DND-41 (cell line): ENCODE results near the gene RIPOR3.

Source experiments
- EZH2 ChIP-seq: IDR thresholded peaks from 3 replicates; pipeline ENCODE4 v1.6.1; 2012; ENCODE audit warnings: borderline replicate concordance, low read depth, mild to moderate bottlenecking, moderate library complexity, low read length, inconsistent platforms; ENCODE audit not compliant: severe bottlenecking
- TF ChIP-seq, protein P1 (sequence below): IDR thresholded peaks from 2 replicates; pipeline ENCODE4 v1.5.1; 2012; ENCODE audit warnings: borderline replicate concordance, low read length, moderate library complexity, mild to moderate bottlenecking; ENCODE audit not compliant: poor library complexity, severe bottlenecking; ENCODE audit errors: extremely low read depth

DNA sequence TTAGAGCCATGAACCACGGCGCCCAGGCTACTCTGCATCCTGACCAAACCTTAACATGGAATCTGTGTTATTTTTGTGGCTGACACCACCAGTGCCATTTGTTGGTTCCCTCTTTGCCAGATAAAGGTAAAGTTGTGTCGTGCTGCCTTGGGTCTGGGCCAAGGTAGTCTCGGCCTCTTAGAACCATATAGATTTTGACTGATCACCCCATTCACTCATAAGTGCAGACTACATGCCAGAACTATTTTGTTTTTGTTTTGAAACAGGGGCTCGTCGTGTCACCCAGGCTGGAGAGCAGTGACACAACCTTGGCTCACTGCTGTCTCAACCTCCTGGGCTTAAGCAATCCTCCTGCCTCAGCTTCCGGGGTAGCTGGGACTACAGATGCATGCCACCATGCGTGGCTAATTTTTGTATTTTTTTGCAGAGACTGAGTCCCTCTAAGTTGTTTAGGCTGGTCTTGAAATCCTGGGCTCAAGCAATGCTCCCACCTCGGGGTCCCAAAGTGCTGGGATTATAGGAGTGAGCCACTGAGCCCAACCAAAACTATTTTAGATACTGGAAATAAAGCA lies 19.2 kb upstream of the RIPOR3 start:
- no peak for TF ChIP-seq EZH2
- TF ChIP-seq, protein P1, sequence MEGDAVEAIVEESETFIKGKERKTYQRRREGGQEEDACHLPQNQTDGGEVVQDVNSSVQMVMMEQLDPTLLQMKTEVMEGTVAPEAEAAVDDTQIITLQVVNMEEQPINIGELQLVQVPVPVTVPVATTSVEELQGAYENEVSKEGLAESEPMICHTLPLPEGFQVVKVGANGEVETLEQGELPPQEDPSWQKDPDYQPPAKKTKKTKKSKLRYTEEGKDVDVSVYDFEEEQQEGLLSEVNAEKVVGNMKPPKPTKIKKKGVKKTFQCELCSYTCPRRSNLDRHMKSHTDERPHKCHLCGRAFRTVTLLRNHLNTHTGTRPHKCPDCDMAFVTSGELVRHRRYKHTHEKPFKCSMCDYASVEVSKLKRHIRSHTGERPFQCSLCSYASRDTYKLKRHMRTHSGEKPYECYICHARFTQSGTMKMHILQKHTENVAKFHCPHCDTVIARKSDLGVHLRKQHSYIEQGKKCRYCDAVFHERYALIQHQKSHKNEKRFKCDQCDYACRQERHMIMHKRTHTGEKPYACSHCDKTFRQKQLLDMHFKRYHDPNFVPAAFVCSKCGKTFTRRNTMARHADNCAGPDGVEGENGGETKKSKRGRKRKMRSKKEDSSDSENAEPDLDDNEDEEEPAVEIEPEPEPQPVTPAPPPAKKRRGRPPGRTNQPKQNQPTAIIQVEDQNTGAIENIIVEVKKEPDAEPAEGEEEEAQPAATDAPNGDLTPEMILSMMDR, result no peak
